GM18868 (cell line): ENCODE measurements around the gene CENPVL3.
"Not testable (repeated sequence)": the region's sequence is repeated elsewhere in the genome, so short reads cannot be mapped to it uniquely, and the experiment has no call there.

Experiments used
- ATAC-seq: cut with Tn5 transposase; IDR thresholded peaks from one replicate; pipeline ENCODE4 v1.9.1; 2021; ENCODE audit warnings: mild to moderate bottlenecking, moderate library complexity; ENCODE audit not compliant: unreplicated experiment

CENPVL3 gene

DNA sequence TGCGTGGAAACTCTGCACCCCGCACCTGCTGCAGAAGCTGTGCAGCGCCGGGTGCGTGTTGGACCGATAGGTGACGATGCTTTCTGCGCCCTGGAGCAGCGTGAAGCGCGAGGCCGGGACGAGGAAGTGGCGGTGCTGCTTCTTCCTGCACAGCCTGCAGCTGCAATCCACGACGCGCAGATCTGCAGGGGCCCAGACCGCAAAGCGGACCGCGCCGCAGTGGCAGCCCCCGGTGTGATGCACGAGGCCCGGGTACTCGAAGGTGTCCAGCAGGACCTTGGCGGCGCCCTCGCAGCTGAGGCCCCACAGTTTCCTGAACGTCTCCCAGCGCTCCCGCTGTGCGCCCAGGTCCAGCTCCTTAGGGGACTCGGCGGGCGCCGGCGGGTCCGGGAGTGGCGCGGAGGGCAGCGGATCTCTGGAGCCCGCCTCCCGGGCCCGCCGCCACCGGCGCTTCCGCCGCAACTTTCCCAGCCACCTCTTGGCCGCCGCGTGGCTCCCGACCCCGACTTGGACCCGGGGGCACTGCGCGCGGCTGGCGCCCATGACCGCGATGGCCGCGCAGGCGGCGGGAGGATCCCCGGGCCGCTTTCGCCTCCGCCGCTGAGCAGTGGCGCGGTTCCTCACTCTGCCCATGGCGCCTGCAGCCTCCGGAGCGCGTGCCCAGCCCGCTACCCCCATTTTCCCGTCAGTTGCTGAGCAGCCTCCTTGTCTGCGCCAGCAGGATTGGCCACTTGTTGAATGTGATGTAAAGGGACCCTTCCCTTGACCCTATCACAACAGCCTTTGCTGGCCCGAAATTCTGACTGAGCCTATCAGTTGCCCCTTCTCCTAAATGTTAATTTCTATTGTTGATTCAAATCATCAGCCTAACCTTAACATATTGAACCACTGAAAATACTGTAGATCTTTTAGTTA lies at the start of gene CENPVL3:
TSS of gene CENPVL3 (minus strand) at position 672 of the 915 bp plus-strand sequence. CDS start at position 633, 39 bp downstream.
- not testable (repeated sequence) for ATAC-seq

DNA sequence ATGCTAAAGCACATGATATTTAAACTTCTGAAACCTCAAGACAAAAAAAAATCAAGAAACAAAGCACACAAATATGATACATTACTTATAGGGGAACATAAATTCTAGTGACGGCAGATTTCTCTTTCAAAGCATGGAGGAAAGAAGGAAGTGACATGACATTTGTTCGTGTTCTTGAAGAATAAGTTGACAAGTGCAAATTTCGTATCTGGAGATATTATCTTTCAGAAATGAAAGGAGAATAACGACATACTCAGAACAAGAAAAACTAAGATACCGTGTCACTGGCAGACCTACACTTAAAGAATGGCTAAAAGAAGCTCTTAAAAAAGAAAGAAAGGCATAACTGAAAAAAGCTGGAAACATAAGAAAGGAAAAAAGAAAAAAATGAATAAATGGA lies 47.3 kb upstream of the CENPVL3 start:
- ATAC-seq = no peak

DNA sequence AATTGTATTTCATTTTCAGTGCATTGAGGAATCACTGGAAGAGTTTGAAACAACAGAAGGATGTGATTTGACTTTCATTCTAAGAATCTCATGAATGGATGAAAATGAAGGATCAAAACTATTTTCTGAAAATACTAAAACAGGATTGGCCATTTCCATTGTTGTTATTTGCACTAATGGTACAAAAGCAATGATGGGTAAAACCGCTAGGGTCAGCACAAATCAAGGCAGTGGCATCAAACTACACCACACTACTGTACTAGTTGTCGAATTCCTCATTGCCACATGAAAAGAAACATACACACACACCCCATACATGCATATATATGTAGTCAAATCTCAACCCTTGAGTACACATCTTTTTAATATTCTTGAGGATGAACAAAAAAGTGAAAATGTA lies 24.7 kb upstream of the CENPVL3 start:
- no peak for ATAC-seq

DNA sequence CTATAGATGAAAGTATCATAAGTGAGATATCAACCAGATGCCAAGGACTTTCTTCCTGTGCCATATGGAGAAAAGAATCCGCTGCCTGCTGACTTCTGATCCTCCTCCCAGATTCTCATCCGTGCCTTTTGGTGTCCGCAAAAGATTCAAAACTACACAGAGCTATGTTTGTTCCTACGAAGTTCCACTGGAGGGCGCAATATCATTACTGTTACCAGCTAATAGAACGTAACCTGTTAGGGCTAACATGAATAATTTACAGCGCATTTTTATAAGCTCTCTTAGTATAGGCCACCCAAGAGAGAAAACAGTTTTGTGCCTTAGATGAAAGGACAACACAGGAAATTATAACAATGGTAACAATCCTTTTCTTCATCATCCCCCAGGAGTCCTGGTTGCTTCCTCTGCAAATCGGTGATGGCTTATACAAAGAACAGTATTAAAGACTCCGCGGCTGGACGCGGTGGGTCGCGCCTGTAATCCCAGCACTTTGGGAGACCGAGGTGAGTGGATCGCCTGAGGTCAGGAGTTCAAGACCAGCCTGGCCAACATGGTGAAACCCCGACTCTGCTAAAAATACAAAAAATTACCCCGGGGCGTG lies 22.8 kb upstream of the CENPVL3 start:
- ATAC-seq = no peak

DNA sequence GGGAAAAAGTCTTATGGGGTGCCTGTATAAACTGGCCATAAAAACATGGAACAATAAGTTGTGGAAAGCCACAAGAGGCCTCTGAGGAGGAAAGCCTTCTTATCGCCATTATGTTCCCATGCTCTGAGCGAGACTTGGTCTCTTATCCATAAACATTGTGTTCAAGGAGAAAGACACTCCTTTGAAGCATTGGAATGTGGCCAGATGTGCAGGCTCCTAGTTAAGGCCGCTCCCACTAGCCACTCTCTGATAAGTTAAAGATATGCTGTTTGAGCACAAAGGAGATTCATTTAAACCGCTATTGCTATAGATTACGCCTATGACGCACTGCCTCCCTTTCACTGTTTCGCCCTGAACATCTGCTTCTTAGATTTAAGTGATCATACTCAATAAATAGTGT lies 17.8 kb upstream of the CENPVL3 start:
- ATAC-seq = not testable (repeated sequence)

DNA sequence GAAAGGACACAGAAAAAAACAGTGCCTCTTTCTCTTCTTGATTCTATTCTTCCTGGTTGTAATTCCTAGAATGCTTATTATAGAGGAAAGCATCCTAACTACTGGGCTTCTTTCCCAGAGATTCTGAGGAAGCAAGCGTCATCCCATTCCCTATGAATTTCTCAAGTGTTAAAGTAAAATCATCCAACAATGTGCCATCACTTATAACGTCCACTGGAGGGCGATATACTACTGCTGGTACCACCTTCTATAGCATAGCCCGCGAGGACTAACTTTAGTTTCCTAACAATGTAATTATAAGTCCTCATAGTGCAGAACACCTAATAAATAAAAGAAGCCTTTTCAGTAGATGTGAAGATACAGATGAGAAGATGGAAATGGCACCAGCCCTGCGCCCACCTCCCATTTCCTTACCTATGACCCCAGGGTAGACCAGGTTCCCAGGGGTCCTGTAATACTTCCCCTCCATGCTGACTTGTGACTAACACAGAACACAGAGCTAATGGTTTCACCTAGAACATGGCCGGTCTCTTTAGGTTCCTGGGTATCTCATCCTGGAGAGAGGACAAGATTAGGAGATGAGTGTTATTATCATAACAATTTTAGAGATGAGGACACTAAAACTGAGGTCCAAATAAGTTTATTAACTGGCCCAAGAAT lies 4.2 kb downstream of the CENPVL3 start:
- no peak for ATAC-seq

DNA sequence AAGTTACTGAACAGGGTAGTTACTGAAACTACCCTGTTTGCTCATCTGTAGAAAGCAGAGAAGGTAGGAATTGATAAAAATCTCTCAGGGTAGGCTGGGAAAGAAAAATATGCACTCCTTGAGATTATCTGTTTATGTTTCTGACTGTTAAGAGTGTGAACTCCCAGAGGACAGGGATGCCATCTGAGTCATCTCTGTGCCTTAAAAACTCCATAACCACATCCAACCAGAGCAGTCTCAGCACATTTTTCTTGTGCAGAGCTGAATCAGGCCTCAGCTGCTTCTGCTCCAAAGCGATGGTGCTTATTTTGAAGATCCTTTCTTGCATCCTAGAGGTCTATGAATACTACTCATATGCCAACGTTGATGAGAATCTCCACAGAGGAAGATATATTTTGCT lies 9.9 kb downstream of the CENPVL3 start:
- ATAC-seq = no peak

DNA sequence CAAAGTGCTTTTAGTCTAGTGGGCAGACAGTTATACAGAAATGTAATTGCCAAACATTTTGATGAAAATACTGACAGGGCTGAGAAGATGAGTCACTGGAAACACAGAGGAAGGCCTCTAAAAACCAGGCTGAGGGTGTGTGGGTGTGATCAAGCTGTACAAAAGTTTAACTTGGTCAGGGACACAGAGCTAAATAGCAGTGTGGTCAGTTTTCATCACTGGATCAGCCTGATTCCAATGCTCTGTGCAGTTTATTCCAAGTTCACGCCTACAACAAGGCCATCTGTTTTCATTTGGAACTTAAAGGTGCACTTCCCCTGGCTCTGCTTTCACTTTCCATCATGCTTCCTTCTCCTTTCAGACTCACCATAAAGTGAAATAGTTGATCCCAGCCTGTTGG lies 10.6 kb downstream of the CENPVL3 start:
- ATAC-seq = no peak

DNA sequence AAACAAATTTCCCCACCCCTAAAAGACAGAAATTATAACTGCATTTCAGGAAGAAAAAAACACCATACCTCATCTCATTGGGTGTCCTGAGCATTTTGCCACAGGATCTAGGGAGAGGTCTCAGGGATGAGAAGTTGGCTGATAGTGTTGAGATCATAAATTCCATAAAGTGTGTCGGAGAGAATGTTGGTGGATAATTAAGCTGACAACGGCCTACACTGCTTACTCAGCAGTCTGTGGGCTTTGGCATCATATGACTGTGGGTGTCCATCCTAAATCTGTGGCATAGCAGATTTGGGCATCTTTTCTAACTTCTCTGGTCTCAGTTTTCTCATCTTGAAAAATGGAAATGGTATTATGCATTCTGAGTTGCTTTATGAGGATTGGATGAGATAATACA lies 12.3 kb downstream of the CENPVL3 start:
- no peak for ATAC-seq

DNA sequence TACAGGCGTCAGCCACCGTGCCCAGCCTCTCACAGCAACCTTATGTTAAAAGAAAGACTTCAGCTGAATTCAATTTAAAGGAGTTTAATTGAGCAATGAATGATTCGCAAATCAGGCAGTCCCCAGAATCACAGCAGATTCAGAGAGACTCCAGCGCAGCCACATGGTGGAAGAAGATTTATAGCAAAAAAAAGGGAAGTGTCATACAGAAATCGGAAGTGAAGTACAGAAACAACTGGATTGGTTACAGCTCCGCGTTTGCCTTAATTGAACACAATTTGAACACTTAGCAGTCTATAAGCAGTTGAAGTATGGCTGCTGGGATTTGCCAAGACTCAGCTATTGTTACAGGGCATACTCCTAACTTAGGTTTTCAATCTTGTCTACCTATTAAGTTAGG lies 19.8 kb downstream of the CENPVL3 start:
- ATAC-seq = no peak

DNA sequence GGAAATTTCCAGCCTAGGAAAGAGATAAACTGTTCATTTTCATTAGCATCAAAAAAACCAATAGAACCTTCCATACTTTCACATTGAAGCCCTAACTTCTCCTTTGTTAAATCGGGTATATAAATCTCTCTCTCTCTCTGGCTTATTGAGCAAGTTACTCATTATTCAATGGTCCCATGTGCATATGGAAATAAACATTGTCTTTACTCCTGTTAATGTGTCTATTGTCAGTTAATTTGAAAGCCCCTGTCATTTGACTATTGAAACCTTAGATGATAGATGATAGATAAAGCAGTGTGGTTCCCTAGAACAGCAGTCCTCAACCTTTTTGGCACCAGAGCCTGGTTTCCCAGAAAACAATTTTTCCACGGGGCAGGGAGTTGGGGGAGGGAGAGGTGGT lies 46.8 kb downstream of the CENPVL3 start:
- no peak for ATAC-seq

DNA sequence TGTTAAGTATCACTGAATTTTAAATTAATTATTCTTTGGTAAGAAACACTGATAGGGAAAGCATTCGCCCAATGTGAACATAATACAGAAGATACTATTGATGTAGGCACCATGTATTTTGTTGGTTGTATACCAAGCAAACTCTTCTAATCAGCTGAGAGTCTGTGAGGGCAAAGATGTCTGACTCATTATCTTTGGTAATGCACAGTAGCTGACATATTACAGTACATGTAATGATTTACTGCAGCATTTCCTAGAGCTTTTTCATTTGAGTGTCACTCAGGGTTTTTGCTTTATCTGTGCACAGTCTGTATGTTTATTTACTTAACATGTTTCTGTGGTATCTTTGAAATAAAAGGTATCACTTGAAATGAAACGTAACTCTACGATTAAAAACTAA lies 49.2 kb downstream of the CENPVL3 start:
- no peak for ATAC-seq

DNA sequence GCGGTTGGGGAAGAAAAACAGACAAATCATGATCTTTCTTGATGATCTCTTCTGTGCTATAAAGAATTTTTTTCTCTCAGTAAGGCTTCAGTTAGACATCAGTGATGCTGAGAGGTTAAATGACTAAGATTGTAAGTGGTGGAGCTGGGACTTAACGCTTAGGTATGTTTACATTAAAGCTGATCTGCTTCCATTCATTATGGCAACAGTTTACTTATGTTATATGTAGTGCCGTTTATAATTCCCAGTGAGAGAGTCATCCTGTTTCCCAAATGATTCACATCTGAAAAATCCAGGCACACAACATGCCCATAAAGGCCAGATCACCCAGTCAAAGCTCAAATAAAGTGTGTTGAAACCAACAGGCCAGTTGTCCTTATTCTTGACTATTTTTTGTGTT lies 50.1 kb downstream of the CENPVL3 start:
- ATAC-seq = no peak
